ENCODE measurements around the gene TRIP13. TPM values are rescaled to one million over a fixed set of nuclear protein-coding genes. Genes with fewer than 3 reads are reported as not detected.

TRIP13 gene
- total RNA-seq, 1 experiment from 2014 or later = 42.6 TPM

GRCh38 chr5:945691-946551, 53.2 kb downstream of the TRIP13 start:
- no CpG with 5 or more reads among the region's 24 CpGs for WGBS (ENCODE audit: extremely low coverage, insufficient read length, low lambda C conversion rate)
- Mint-ChIP-seq H3K36me3 (ENCODE audit: insufficient read depth in 1 of 3, low read depth in 3 of 3) (no peaks in the 10 kb centered on the region), H3K27ac (no peak overlapping the region), H3K9me3 (peaks cover 5 to 7% of the 10 kb centered on the region in 2 experiments; a peak in 4 of 5 replicates), H3K4me3 (no peak overlapping the region; a peak in 1 of 5 replicates), H3K4me1 (peaks cover 12 to 14% of the 10 kb centered on the region in 2 experiments), H3K27me3 (ENCODE audit: low read depth) (peaks cover 41% of the 10 kb centered on the region)
- no peak overlapping the region for H2BK120ac ChIP-seq (ENCODE audit: low read depth, low read length, poor library complexity, severe bottlenecking)
- H3K56ac ChIP-seq (ENCODE audit: insufficient read length, low read depth, low read length) = no peak overlapping the region
- H3T11ph ChIP-seq (ENCODE audit: low read length) = no peak overlapping the region
- no peak overlapping the region for H2BK12ac ChIP-seq (ENCODE audit: insufficient read length, low read depth, low read length)
- no peak overlapping the region for H2AFZ ChIP-seq (ENCODE audit: low read length)
- H3K23me2 ChIP-seq (ENCODE audit: insufficient read length, low read depth, low read length, poor library complexity, severe bottlenecking) = no peaks in the 10 kb centered on the region
- no peak overlapping the region for H2BK5ac ChIP-seq (ENCODE audit: insufficient read length, low read length)
- H2BK15ac ChIP-seq (ENCODE audit: low read depth, low read length) = no peak overlapping the region
- no peaks in the 10 kb centered on the region; the same call in 1 of the 2 replicates for H3K4me1 ChIP-seq (ENCODE audit: insufficient read depth, low read length)
- H4K8ac ChIP-seq (replicated peaks; ENCODE audit: insufficient read length, low read depth, low read length) = no peak overlapping the region
- DNase-seq = no peak
- no peaks in the 10 kb centered on the region for H3K79me2 ChIP-seq (ENCODE audit: insufficient read depth, low read length)
- peak overlapping the region; percentile 58; the same call in 1 of the 2 replicates for H3K14ac ChIP-seq (ENCODE audit: insufficient read depth, low read length)
- no peak for TF ChIP-seq CTCF (conservative IDR thresholded peaks at IDR 0.05)
- no peak overlapping the region for H2BK20ac ChIP-seq (ENCODE audit: low read depth, low read length, poor library complexity, severe bottlenecking)
- no peak overlapping the region for H4K5ac ChIP-seq (ENCODE audit: insufficient read length, low read depth, low read length)
- no peak overlapping the region for H4K91ac ChIP-seq (ENCODE audit: insufficient read length, low read depth, low read length)
- H3K79me1 ChIP-seq (ENCODE audit: insufficient read depth, low read depth, low read length, poor library complexity, severe bottlenecking) = no peaks in the 10 kb centered on the region
- H3K4me2 ChIP-seq (ENCODE audit: insufficient read depth, insufficient read length, low read length) = no peak overlapping the region
- no peak overlapping the region for H2AK5ac ChIP-seq (ENCODE audit: insufficient read length, low read length)
- H3K23ac ChIP-seq (ENCODE audit: insufficient read length, low read depth, low read length) = no peak overlapping the region
- no peaks in the 10 kb centered on the region; the same call in 1 of the 2 replicates for H3K27me3 ChIP-seq (ENCODE audit: insufficient read depth, low read length)
- no peaks in the 10 kb centered on the region for H4K20me1 ChIP-seq (ENCODE audit: control insufficient read depth, insufficient read depth, insufficient read length)
- H3K18ac ChIP-seq (ENCODE audit: insufficient read length, low read depth, low read length) = no peak overlapping the region
- no peak overlapping the region for H3K4ac ChIP-seq (ENCODE audit: low read depth, low read length)
- no peak overlapping the region for H3K27ac ChIP-seq (ENCODE audit: insufficient read length, low read depth, low read length)
- H3K9ac ChIP-seq (ENCODE audit: extremely low read depth, insufficient read length, low read length) = no peak overlapping the region
- no peaks in the 10 kb centered on the region for H3K9me3 ChIP-seq (ENCODE audit: control insufficient read depth, low read depth, low read length)

Data from H9 (cell line).